ENCODE data around the gene KCTD11. TPM values are rescaled to one million over a fixed set of nuclear protein-coding genes. Genes with fewer than 3 reads are reported as not detected.

KCTD11 gene
- total and polyA plus RNA-seq, 4 donors, result 0.39 to 3.5 (median 1.4) TPM

DNA sequence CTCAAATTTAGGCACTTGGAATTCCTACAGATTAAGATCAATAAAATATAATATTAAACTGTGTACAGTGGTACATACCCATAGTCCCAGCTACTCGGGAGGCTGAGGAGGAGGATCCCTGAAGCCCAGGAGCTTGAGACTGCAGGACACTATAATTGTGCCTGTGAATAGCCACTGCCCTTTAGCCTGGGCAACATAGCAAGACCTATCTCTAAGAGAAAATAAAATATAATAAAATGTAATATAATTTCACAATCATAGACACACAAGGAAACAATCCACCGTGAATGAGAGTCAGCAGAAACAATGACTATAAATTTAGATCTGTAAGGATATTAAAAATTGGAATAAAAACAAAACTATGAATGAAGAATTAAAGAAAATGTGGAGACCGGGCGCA is 18.9 kb downstream of the KCTD11 start:
- H3K9ac ChIP-seq (ENCODE audit: low read depth in 1 of 2, low read length in 2 of 2), result no peak overlapping the region
- no peaks in the 10 kb centered on the region for H3K4me1 ChIP-seq (ENCODE audit: control insufficient read depth in 4 of 4, insufficient read depth in 4 of 4, low read length in 3 of 4)
- H3K9me3 ChIP-seq (ENCODE audit: control insufficient read depth in 4 of 4, low read length in 3 of 4), result no peaks in the 10 kb centered on the region
- H3K36me3 ChIP-seq (ENCODE audit: control insufficient read depth in 4 of 4, insufficient read depth in 3 of 4, low read depth in 1 of 4, low read length in 3 of 4), result no peaks in the 10 kb centered on the region
- WGBS, result 85% methylated on average over 4 of the region's 4 CpGs
- no peak overlapping the region for H3K4me3 ChIP-seq (ENCODE audit: low read depth in 1 of 3, low read length in 3 of 3)
- TF ChIP-seq HNF4A (conservative IDR thresholded peaks at IDR 0.05) (no peak), RAD21 (IDR thresholded peaks at IDR 0.05) (no peak), HNF4G (IDR thresholded peaks at IDR 0.05) (no peak), JUND (IDR thresholded peaks at IDR 0.05) (no peak)
- TF ChIP-seq, protein P1, sequence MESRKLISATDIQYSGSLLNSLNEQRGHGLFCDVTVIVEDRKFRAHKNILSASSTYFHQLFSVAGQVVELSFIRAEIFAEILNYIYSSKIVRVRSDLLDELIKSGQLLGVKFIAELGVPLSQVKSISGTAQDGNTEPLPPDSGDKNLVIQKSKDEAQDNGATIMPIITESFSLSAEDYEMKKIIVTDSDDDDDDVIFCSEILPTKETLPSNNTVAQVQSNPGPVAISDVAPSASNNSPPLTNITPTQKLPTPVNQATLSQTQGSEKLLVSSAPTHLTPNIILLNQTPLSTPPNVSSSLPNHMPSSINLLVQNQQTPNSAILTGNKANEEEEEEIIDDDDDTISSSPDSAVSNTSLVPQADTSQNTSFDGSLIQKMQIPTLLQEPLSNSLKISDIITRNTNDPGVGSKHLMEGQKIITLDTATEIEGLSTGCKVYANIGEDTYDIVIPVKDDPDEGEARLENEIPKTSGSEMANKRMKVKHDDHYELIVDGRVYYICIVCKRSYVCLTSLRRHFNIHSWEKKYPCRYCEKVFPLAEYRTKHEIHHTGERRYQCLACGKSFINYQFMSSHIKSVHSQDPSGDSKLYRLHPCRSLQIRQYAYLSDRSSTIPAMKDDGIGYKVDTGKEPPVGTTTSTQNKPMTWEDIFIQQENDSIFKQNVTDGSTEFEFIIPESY (IDR thresholded peaks at IDR 0.05), result no peak
- TF ChIP-seq, protein P2, sequence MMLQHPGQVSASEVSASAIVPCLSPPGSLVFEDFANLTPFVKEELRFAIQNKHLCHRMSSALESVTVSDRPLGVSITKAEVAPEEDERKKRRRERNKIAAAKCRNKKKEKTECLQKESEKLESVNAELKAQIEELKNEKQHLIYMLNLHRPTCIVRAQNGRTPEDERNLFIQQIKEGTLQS (IDR thresholded peaks at IDR 0.05), result no peak
- TF ChIP-seq, protein P3, sequence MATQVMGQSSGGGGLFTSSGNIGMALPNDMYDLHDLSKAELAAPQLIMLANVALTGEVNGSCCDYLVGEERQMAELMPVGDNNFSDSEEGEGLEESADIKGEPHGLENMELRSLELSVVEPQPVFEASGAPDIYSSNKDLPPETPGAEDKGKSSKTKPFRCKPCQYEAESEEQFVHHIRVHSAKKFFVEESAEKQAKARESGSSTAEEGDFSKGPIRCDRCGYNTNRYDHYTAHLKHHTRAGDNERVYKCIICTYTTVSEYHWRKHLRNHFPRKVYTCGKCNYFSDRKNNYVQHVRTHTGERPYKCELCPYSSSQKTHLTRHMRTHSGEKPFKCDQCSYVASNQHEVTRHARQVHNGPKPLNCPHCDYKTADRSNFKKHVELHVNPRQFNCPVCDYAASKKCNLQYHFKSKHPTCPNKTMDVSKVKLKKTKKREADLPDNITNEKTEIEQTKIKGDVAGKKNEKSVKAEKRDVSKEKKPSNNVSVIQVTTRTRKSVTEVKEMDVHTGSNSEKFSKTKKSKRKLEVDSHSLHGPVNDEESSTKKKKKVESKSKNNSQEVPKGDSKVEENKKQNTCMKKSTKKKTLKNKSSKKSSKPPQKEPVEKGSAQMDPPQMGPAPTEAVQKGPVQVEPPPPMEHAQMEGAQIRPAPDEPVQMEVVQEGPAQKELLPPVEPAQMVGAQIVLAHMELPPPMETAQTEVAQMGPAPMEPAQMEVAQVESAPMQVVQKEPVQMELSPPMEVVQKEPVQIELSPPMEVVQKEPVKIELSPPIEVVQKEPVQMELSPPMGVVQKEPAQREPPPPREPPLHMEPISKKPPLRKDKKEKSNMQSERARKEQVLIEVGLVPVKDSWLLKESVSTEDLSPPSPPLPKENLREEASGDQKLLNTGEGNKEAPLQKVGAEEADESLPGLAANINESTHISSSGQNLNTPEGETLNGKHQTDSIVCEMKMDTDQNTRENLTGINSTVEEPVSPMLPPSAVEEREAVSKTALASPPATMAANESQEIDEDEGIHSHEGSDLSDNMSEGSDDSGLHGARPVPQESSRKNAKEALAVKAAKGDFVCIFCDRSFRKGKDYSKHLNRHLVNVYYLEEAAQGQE (IDR thresholded peaks at IDR 0.05), result no peak
- no peaks in the 10 kb centered on the region for H3K27me3 ChIP-seq (ENCODE audit: control insufficient read depth in 4 of 4, insufficient read depth in 4 of 4, low read length in 3 of 4)
- H3K27ac ChIP-seq (ENCODE audit: low read depth in 1 of 2, low read length in 2 of 2), result no peak overlapping the region
- DNase-seq (ENCODE audit: low spot score), result no peak

DNA sequence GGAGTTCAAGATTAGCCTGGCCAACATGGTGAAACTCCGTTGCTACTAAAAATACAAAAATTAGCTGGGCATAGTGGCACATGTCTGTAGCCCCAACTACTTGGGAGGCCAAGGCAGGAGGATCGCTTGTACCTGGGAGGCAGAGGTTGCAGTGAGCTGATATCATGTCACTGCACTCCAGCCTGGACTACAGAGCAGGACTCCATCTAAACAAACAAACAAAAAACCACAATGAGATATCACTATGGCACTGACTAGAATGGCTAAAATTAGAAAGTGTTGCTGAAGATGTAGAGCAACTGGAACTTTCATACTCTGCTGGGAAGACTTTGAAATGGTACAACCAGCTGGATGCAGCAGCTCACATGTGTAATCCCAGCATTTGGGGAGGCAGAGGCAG is 22.4 kb downstream of the KCTD11 start:
- Histone ChIP-seq H3K36me3 (ENCODE audit: control insufficient read depth in 4 of 4, insufficient read depth in 3 of 4, low read depth in 1 of 4, low read length in 3 of 4) (no peaks in the 10 kb centered on the region), H3K4me1 (ENCODE audit: control insufficient read depth in 4 of 4, insufficient read depth in 4 of 4, low read length in 3 of 4) (no peaks in the 10 kb centered on the region), H3K4me3 (ENCODE audit: low read depth in 1 of 3, low read length in 3 of 3) (no peak overlapping the region), H3K27ac (ENCODE audit: low read depth in 1 of 2, low read length in 2 of 2) (no peak overlapping the region), H3K9ac (ENCODE audit: low read depth in 1 of 2, low read length in 2 of 2) (no peak overlapping the region), H3K27me3 (ENCODE audit: control insufficient read depth in 4 of 4, insufficient read depth in 4 of 4, low read length in 3 of 4) (no peaks in the 10 kb centered on the region), H3K9me3 (ENCODE audit: control insufficient read depth in 4 of 4, low read length in 3 of 4) (no peaks in the 10 kb centered on the region)
- 89% methylated on average over 2 of the region's 2 CpGs for WGBS
- TF ChIP-seq TAF1 (conservative IDR thresholded peaks at IDR 0.05), result no peak
- no peak for TF ChIP-seq RXRA (IDR thresholded peaks at IDR 0.05)
- no peak for TF ChIP-seq FOXA2 (IDR thresholded peaks at IDR 0.05)
- TF ChIP-seq, protein P3 (IDR thresholded peaks at IDR 0.05), result no peak
- TF ChIP-seq, protein P1 (IDR thresholded peaks at IDR 0.05), result no peak
- no peak for TF ChIP-seq JUND (IDR thresholded peaks at IDR 0.05)
- no peak for DNase-seq (ENCODE audit: low spot score)

All from liver (tissue), 9 donors.